GM11168 (cell line): ENCODE results near the gene ITGB4.

Experiments used
- in situ Hi-C: fragments of 300-500 bp; cut with MboI; formaldehyde crosslinking; loops from one replicate; pipeline ENCODE4 v1.12.0; 2022; ENCODE audit warnings: low sequenced_read_pairs; ENCODE audit not compliant: unreplicated experiment

ITGB4 gene

GRCh38 chr17:75779250-75779986, 58.2 kb downstream of the ITGB4 start:
- in situ Hi-C loops = no loop called here

- in situ Hi-C loops = no loop called here
Observed at GRCh38 chr17:75779987-75780889, 59.0 kb downstream of the ITGB4 start.

- in situ Hi-C loops = no loop called here
Observed at GRCh38 chr17:75783069-75783783, 62.0 kb downstream of the ITGB4 start.

GRCh38 chr17:75783803-75784472, 62.7 kb downstream of the ITGB4 start:
- in situ Hi-C loops = no loop called here

- in situ Hi-C loops = no loop called here
Observed at GRCh38 chr17:75784473-75785015, 63.3 kb downstream of the ITGB4 start, which contains the start of gene UNK. Gene UNK (plus strand): TSS chr17:75784806. CDS start chr17:75784881, 75 bp downstream.

- in situ Hi-C loops = no loop called here
Observed at GRCh38 chr17:75785016-75785890, 64.0 kb downstream of the ITGB4 start.

GRCh38 chr17:75791254-75791653, 70.0 kb downstream of the ITGB4 start:
- in situ Hi-C loops = no loop called here

GRCh38 chr17:75793460-75793859, 72.2 kb downstream of the ITGB4 start:
- in situ Hi-C loops = no loop called here

GRCh38 chr17:75795820-75796607, 74.8 kb downstream of the ITGB4 start:
- in situ Hi-C loops = no loop called here

GRCh38 chr17:75799402-75799801, 78.1 kb downstream of the ITGB4 start:
- in situ Hi-C loops = no loop called here

GRCh38 chr17:75803883-75804282, 82.6 kb downstream of the ITGB4 start:
- in situ Hi-C loops = no loop called here

GRCh38 chr17:75806822-75807500, 85.7 kb downstream of the ITGB4 start:
- in situ Hi-C loops = no loop called here
